H1 (cell line): ENCODE measurements around the gene SPRYD4.

Experiments
- CHD2 ChIP-seq: IDR thresholded peaks from 2 replicates; pipeline ENCODE4 v1.6.1; 2012; ENCODE audit warnings: low read length, improper control_type of control experiment
- EP300 ChIP-seq, 2 experiments: IDR thresholded peaks; 1 replicate in 1 of 2; 2 replicates in 1 of 2; pipeline ENCODE4 v1.6.1; 2011 to 2012; ENCODE audit warnings: low read depth in 2 of 2, low read length in 2 of 2, mild to moderate bottlenecking in 2 of 2, borderline replicate concordance in 1 of 2, inconsistent platforms in 1 of 2, moderate library complexity in 1 of 2
- GABPA ChIP-seq: IDR thresholded peaks from 2 replicates; pipeline ENCODE4 v1.6.1; 2011; ENCODE audit warnings: mild to moderate bottlenecking, low read length, moderate library complexity, borderline replicate concordance; ENCODE audit not compliant: insufficient read depth
- KDM4A ChIP-seq: IDR thresholded peaks from one replicate; pipeline ENCODE4 v1.7.1; 2012; ENCODE audit warnings: low read depth, mild to moderate bottlenecking, moderate library complexity, low read length, inconsistent platforms; ENCODE audit not compliant: severe bottlenecking
- PHF8 ChIP-seq: fragments of 200-600 bp; sonication (generic); conservative IDR thresholded peaks from 2 replicates; pipeline ENCODE4 v1.7.1; 2012; ENCODE audit warnings: low read depth, mild to moderate bottlenecking, inconsistent platforms, low read length, moderate library complexity
- POLR2A ChIP-seq, 2 experiments: IDR thresholded peaks; 1 replicate in 1 of 2; 2 replicates in 1 of 2; pipeline ENCODE4 v1.6.1; 2011; ENCODE audit warnings: low read depth in 2 of 2, low read length in 2 of 2, mild to moderate bottlenecking in 2 of 2; ENCODE audit errors: control extremely low read depth in 1 of 2
- RAD21 ChIP-seq, 2 experiments: IDR thresholded peaks in 1 of 2; conservative IDR thresholded peaks in 1 of 2; 2 replicates each; pipeline ENCODE4 v1.6.1; 2011; ENCODE audit warnings: low read depth in 2 of 2, low read length in 2 of 2, improper control_type of control experiment in 1 of 2, inconsistent platforms in 1 of 2, mild to moderate bottlenecking in 1 of 2, moderate library complexity in 1 of 2
- RNF2 ChIP-seq: fragments of 200-900, 300-1000 bp; sonication (generic); IDR thresholded peaks from 2 replicates; pipeline ENCODE4 v1.7.1; 2016; ENCODE audit warnings: borderline replicate concordance, low read depth, mild to moderate bottlenecking, antibody characterized with exemption, low read length; ENCODE audit not compliant: poor library complexity, severe bottlenecking; ENCODE audit errors: missing control alignments
- SIRT6 ChIP-seq: IDR thresholded peaks from one replicate; pipeline ENCODE4 v1.7.1; 2012; ENCODE audit warnings: low read length, inconsistent platforms
- SP2 ChIP-seq: IDR thresholded peaks from 2 replicates; pipeline ENCODE4 v1.6.1; 2012; ENCODE audit warnings: mild to moderate bottlenecking, low read length, inconsistent platforms
- TAF1 ChIP-seq: IDR thresholded peaks from 2 replicates; pipeline ENCODE4 v1.6.1; 2011; ENCODE audit warnings: mild to moderate bottlenecking, low read depth, low read length
- TF ChIP-seq, protein P1 (sequence below): IDR thresholded peaks from 2 replicates; pipeline ENCODE4 v1.6.1; 2012; ENCODE audit warnings: inconsistent platforms
- TF ChIP-seq, protein P2 (sequence below), 3 experiments: IDR thresholded peaks; 1 replicate in 2 of 3; 2 replicates in 1 of 3; pipeline versions ENCODE4 v1.5.1 to v1.6.1; 2011; ENCODE audit warnings: low read length in 3 of 3, mild to moderate bottlenecking in 3 of 3, inconsistent platforms in 2 of 3, low read depth in 1 of 3, moderate library complexity in 1 of 3; ENCODE audit not compliant: insufficient read depth in 1 of 3; ENCODE audit errors: control extremely low read depth in 1 of 3

DNA sequence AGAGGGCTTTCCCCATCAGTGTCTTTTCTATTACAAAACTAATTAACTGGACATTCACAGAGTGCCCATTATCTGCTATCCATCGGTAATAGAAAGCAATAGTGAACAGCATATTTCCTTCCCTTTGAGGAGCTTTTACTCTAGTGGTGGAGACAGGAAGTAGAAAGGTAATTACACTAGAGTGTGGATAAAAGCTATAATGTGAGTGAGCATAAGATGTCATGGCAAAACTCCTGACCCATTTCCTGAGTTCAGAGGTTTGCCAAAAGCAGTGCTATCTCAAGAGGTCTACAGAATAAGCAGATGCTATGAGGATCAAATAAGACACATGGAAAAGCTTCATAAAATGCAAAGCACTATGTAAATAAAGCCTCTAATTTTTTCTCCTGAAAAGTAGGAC, 43.2 kb upstream of the SPRYD4 start:
- no peak for TF ChIP-seq POLR2A (IDR thresholded peaks at IDR 0.05; ENCODE audit: control extremely low read depth in 1 of 2, low read depth in 2 of 2, low read length in 2 of 2)
- TF ChIP-seq, protein P1, sequence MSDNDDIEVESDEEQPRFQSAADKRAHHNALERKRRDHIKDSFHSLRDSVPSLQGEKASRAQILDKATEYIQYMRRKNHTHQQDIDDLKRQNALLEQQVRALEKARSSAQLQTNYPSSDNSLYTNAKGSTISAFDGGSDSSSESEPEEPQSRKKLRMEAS = no peak
- no peak for TF ChIP-seq TAF1
- TF ChIP-seq, protein P2, sequence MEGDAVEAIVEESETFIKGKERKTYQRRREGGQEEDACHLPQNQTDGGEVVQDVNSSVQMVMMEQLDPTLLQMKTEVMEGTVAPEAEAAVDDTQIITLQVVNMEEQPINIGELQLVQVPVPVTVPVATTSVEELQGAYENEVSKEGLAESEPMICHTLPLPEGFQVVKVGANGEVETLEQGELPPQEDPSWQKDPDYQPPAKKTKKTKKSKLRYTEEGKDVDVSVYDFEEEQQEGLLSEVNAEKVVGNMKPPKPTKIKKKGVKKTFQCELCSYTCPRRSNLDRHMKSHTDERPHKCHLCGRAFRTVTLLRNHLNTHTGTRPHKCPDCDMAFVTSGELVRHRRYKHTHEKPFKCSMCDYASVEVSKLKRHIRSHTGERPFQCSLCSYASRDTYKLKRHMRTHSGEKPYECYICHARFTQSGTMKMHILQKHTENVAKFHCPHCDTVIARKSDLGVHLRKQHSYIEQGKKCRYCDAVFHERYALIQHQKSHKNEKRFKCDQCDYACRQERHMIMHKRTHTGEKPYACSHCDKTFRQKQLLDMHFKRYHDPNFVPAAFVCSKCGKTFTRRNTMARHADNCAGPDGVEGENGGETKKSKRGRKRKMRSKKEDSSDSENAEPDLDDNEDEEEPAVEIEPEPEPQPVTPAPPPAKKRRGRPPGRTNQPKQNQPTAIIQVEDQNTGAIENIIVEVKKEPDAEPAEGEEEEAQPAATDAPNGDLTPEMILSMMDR (IDR thresholded peaks at IDR 0.05; ENCODE audit: control extremely low read depth in 1 of 3, insufficient read depth in 1 of 3, low read depth in 1 of 3, low read length in 3 of 3) = no peak
- no peak for TF ChIP-seq GABPA
- TF ChIP-seq RAD21 (IDR thresholded peaks at IDR 0.05 in 1 of 2, conservative IDR thresholded peaks at IDR 0.05 in 1 of 2; ENCODE audit: low read depth in 2 of 2, low read length in 2 of 2) = no peak
- TF ChIP-seq RNF2 = no peak
- TF ChIP-seq PHF8 = no peak
- TF ChIP-seq SP2 = no peak
- TF ChIP-seq SIRT6 = no peak
- no peak for TF ChIP-seq CHD2
- no peak for TF ChIP-seq EP300 (IDR thresholded peaks at IDR 0.05; ENCODE audit: borderline replicate concordance in 1 of 2, low read depth in 2 of 2, low read length in 2 of 2)
- TF ChIP-seq KDM4A = no peak
